NCI-H187 treated with DMSO at 0.1 percent for 48 hours (cell line): ENCODE measurements around the gene ASTN2.

ENCODE experiments used
- DNase-seq: peaks from one replicate; lab custom pipeline; 2025; lab: John Stamatoyannopoulos, UW

The ASTN2 gene

GRCh38 chr9:116627433-116627832 lies 787.4 kb downstream of the ASTN2 start:
- no peak for DNase-seq

GRCh38 chr9:116626762-116627161 lies 788.1 kb downstream of the ASTN2 start:
- no peak for DNase-seq

- DNase-seq, result no peak
Observed at GRCh38 chr9:116623715-116624114, 791.1 kb downstream of the ASTN2 start.

- no peak for DNase-seq
Observed at GRCh38 chr9:116617389-116617788, 797.5 kb downstream of the ASTN2 start.

- DNase-seq, result no peak
Observed at GRCh38 chr9:116616304-116616914, 798.4 kb downstream of the ASTN2 start.

GRCh38 chr9:116608064-116608463 lies 806.8 kb downstream of the ASTN2 start:
- no peak for DNase-seq

GRCh38 chr9:116605904-116606341 lies 808.9 kb downstream of the ASTN2 start:
- no peak for DNase-seq

GRCh38 chr9:116605060-116605459 lies 809.8 kb downstream of the ASTN2 start:
- DNase-seq, result no peak

- no peak for DNase-seq
Observed at GRCh38 chr9:116604251-116604650, 810.6 kb downstream of the ASTN2 start.

- DNase-seq, result no peak
Observed at GRCh38 chr9:116599342-116599884, 815.4 kb downstream of the ASTN2 start.

GRCh38 chr9:116596646-116597045 lies 818.2 kb downstream of the ASTN2 start:
- no peak for DNase-seq

- DNase-seq, result no peak
Observed at GRCh38 chr9:116594547-116594946, 820.3 kb downstream of the ASTN2 start.

GRCh38 chr9:116592970-116593369 lies 821.9 kb downstream of the ASTN2 start:
- DNase-seq, result no peak

- no peak for DNase-seq
Observed at GRCh38 chr9:116589392-116590354, 825.2 kb downstream of the ASTN2 start.

GRCh38 chr9:116587919-116588318 lies 826.9 kb downstream of the ASTN2 start:
- DNase-seq, result no peak

- no peak for DNase-seq
Observed at GRCh38 chr9:116585896-116586295, 829.0 kb downstream of the ASTN2 start.

GRCh38 chr9:116585204-116585603 lies 829.7 kb downstream of the ASTN2 start:
- no peak for DNase-seq

- no peak for DNase-seq
Observed at GRCh38 chr9:116580853-116581252, 834.0 kb downstream of the ASTN2 start.

GRCh38 chr9:116576386-116576785 lies 838.5 kb downstream of the ASTN2 start:
- no peak for DNase-seq

GRCh38 chr9:116574027-116574679 lies 840.7 kb downstream of the ASTN2 start:
- no peak for DNase-seq

GRCh38 chr9:116572095-116572748 lies 842.6 kb downstream of the ASTN2 start:
- DNase-seq, result no peak

GRCh38 chr9:116569111-116569510 lies 845.7 kb downstream of the ASTN2 start:
- no peak for DNase-seq
